Cardiac fibroblast (primary cell): ENCODE measurements around the gene RPS6KC1.

Experiments used
- DNase-seq, 2 donors: peaks; one replicate each; pipeline versions ENCODE4 v3.0.0 to v3.0.0-alpha.2; 2010; ENCODE audit warnings: low read depth in 2 of 2
- H3K4me3 ChIP-seq, 2 donors: replicated peaks in 1 of 2; 1 replicate in 1 of 2; 2 replicates in 1 of 2; pipeline ENCODE4 v1.5.1; 2011; ENCODE audit warnings: low read depth in 2 of 2, low read length in 2 of 2, mild to moderate bottlenecking in 2 of 2, moderate library complexity in 1 of 2
- CTCF ChIP-seq: IDR thresholded peaks from one replicate; pipeline ENCODE4 v1.5.1; 2011; ENCODE audit warnings: low read depth, mild to moderate bottlenecking, low read length, inconsistent platforms

Gene RPS6KC1

GRCh38 chr1:213221209-213221608, 170.2 kb downstream of the RPS6KC1 start:
- no peak overlapping the region for H3K4me3 ChIP-seq
- no peak for DNase-seq
- TF ChIP-seq CTCF: no peak

GRCh38 chr1:213227458-213227857, 176.4 kb downstream of the RPS6KC1 start:
- no peak overlapping the region for H3K4me3 ChIP-seq
- no peak for TF ChIP-seq CTCF
- DNase-seq: peak in 1 of 2 donors; percentile 6

GRCh38 chr1:213231795-213232231, 180.8 kb downstream of the RPS6KC1 start:
- H3K4me3 ChIP-seq: no peak overlapping the region
- peak in 1 of 2 donors; percentile 36 for DNase-seq
- TF ChIP-seq CTCF: no peak

GRCh38 chr1:213242883-213243282, 191.8 kb downstream of the RPS6KC1 start:
- TF ChIP-seq CTCF: no peak
- H3K4me3 ChIP-seq: no peak overlapping the region
- no peak for DNase-seq

- DNase-seq: peak; percentile 71 to 75
- TF ChIP-seq CTCF: peak; percentile 54
Observed at GRCh38 chr1:213244664-213245091, 193.6 kb downstream of the RPS6KC1 start.

GRCh38 chr1:213245260-213245910, 194.3 kb downstream of the RPS6KC1 start:
- no peak for TF ChIP-seq CTCF
- no peak overlapping the region for H3K4me3 ChIP-seq
- no peak for DNase-seq

More at GRCh38 chr1:213244664-213245091, 193.6 kb downstream of the RPS6KC1 start:
- no peak overlapping the region for H3K4me3 ChIP-seq

GRCh38 chr1:213247038-213247437, 196.0 kb downstream of the RPS6KC1 start:
- TF ChIP-seq CTCF: no peak
- H3K4me3 ChIP-seq: no peak overlapping the region
- peak in 1 of 2 donors; percentile 7 for DNase-seq
